Esophagus mucosa (tissue), 1 donor: ENCODE results near the gene GSPT1. TPM values are rescaled to one million over a fixed set of nuclear protein-coding genes. Genes with fewer than 3 reads are reported as not detected.
A peak's percentile ranks its signal among the peaks of the same experiment; 100 is the strongest.
"Not testable (repeated sequence)": the region's sequence is repeated elsewhere in the genome, so short reads cannot be mapped to it uniquely, and the experiment has no call there.

ENCODE experiments used
- ATAC-seq: fragments of 200-7000 bp; cut with Tn5 transposase; one replicate; pipeline ENCODE4 v1.9.1; 2020
- total RNA-seq: library from RNA; stranded (reverse); gene quantifications from one replicate; pipeline ENCODE4 v1.2.4, GENCODE V29; 2023
- donor health status: DM: yes; HTN: yes; CAD: no.

GSPT1 gene
- 110 TPM for total RNA-seq

DNA sequence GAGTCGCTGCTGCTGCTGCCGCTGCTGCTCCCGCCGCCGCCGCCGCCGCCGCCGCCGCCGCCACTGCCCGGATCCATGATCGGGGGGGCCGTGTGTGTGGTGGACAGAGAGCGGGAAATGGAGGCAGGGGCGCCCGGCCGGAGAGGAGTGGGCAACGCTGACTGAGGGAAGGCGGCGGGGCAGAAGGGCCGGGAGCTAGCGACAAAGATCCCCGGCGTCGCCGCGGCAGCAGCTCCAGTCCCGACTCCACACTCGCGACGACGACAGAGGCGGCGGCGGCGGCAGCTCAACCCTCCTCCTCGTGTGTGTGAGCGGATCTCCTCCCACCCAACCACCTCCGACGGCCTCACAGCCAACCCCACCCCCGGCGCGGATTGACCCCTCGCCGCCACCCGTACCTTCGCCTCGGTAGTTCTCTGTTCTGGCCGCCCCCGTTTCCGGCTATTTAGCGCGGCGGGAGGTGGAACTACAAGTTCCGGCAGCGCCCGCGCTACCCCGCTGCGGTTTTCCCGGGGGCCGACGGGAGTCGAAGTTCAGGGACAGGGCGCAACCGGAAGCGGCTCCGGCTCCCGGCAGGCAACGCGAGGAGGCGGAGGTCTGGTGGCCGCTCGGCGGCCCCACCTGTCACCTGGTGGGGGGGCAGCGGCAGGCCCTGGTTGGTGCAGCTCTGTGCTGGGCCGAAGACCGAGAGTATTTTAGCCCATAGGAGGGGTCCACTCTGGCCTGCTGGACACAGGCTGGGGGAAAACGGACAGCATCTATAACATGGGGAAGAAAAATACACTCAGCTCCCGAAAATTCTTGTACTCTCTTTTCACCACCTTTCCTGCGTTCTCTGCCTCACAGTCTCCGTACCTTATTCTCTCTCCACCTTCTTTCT is at the start of gene GSPT1:
Gene GSPT1 (minus strand): TSS at position 313 of the 880 bp plus-strand sequence. CDS start 236 bp downstream, at position 77.
- peak; percentile 95 for ATAC-seq

DNA sequence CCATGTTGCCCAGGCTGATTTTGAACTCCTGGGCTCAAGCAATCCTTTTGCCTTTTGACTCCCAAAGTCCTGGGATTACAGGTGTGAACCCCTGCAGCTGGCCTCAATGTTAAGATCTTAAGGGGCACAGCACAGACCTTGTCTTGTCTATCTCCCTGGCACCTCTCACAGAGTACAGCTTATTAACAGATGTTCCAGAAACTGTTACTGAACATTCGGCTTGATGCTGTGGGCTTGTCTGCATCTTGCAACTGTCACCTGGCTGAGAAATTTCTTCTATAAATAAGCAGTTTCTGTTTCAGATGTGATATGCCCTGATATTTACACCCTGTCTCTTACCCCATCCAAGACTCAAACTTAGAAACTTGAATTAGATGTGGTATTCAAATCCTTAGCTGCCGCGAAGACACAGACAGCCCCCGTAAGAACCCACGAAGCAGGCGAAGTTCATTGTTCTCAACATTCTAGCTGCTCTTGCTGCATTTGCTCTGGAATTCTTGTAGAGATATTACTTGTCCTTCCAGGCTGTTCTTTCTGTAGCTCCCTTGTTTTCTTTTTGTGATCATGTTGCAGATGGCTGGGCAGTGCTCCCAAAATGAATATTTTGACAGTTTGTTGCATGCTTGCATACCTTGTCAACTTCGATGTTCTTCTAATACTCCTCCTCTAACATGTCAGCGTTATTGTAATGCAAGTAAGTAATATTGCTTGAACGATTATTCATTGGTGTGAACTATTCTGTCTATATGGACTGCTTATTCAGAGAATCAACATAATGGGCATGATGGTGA is 49.2 kb upstream of the GSPT1 start, which contains the start of gene TNFRSF17:
Gene TNFRSF17 (plus strand): TSS at position 450 of the 791 bp plus-strand sequence. CDS start 115 bp downstream, at position 565.
- no peak for ATAC-seq

DNA sequence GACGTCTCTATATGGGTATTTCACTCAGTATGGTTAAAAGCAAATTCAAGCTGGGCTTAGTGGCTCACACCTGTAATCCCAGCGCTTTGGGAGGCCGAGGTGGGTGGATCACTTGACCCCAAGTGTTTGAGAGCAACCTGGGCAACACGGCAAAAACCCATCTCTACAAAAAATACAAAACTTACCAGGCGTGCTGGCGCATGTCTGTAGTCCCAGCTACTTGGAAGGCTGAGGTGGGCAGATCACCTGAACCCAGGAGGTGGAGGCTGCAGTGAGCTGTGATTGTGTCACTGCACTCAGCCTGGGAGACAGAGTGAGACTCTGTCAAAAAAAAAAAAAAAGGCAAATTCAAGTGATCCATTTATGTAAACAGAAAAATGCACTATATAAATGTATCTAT is 48.0 kb upstream of the GSPT1 start:
- ATAC-seq, result no peak

DNA sequence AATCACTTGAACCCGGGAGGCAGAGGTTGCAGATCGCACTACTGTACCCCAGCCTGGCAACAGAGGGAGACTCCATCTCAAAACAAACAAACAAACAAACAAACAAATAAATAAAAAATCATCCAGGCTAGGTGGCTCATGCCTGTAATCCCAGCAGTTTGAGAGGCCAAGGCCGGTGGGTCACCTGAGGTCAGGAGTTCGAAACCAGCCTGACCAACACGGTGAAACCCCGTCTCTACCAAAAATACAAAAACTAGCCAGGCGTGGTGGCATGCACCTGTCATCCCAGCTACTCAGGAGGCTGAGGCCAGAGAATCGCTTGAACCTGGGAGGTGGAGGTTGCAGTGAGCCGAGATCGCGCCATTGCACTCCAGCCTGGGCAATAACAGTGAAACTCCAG is 47.2 kb upstream of the GSPT1 start:
- ATAC-seq, result not testable (repeated sequence)

DNA sequence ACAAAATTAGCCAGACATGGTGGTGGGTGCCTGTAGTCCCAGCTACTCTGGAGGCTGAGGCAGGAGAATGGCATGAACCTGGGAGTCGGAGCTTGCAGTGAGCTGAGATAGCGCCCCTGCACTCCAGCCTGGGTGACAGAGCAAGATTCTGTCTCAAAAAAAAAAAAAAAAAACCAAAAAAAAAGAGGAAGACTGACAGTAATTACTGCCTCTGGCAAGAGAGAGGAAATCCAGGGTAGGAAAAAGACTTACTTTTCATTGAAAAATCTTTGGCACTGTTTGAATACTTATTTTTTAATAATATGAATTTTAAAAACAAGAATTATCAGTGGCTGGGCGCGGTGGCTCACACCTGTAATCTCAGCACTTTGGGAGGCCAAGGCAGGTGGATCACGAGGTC is 46.7 kb upstream of the GSPT1 start:
- not testable (repeated sequence) for ATAC-seq

DNA sequence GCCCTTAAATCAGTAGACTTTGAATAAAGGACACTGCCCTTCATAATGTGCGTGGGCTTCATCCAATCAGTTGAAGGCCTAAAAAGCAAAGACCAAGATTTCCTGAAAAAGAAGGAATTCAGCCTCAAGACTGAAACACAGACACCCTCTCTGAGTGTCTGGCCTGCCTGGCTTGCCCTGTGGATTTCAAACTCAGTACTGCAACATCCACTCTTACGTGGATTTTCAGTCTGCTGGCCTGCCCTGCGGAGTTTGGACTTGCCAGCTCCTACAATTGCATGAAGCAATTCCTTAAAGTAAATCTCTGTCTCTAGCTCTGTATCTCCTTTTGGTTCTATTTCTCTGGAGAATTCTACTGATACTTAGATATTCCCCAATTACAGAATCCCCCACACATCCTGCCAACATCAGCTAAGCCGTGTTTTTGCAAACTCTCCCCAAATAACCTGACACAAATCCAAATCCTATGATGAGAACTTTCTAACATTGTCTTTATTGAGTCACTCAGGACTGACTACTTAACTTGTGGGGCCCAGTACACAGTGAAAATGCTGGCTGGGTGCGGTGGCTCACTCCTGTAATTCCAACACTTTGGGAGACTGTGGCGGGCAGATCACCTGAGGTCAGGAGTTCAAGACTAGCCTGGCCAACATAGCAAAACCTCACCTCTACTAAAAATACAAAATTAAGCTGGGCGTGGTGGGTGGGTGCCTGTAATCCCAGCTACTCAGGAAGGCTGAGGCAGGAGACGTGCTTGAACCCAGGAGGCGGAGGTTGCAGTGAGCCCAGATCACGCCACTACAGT is 42.0 kb upstream of the GSPT1 start:
- ATAC-seq, result no peak

DNA sequence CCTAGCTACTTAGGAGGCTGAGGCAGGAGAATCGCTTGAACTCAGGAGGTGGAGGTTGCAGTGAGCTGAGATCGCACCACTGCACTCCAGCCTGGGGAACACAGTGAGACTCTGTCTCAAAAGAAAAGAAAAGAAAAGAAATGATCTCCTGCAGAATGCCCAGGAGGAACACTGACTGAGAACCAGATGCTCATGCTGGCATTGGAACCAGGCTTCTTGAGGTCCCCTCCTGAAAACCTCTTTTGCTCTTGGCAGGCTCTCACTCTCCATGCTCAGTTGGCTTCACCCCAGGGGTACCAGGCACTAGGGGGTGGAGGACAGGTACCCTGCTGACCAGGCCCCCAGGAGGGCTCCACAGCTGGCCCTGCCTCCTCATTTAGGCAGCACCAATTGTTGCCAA is 40.8 kb upstream of the GSPT1 start:
- ATAC-seq, result no peak

DNA sequence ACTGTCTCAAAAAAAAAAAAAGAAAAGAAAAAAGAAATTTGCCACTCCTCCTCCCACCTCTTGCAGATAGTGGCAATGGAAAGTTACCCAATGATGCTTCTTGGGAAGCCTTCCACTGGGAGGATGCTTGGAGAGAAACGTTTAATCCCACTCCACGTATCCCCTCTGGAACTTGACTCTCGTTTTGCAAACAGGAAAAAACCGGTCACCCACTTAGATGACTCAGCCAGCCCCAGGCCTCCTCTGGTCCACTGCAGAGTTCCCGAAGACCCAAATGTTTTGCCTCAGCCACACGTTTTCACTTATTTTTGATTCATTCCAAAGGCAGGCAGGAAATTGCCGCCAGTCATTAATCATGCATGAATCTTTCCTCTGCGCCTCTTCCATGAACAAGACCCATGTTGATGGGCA is 40.0 kb upstream of the GSPT1 start:
- peak; percentile 28 for ATAC-seq

DNA sequence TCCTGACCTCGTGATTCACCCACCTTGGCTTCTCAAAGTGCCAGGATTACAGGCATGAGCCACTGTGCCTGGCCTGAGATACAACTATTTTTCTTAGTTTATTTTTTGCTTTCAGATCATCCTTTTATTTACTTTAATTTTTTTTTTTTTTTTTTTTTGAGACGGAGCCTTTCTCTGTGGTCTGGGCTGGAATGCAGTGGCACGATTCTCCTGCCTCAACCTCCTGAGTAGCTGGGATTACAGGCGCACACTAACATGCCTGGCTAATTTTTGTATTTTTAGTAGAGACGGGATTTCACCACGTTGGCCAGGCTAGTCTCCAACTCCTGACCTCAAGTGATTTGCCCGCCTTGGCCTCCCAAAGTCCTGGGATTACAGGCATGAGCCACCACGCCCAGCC is 37.8 kb upstream of the GSPT1 start:
- not testable (repeated sequence) for ATAC-seq

DNA sequence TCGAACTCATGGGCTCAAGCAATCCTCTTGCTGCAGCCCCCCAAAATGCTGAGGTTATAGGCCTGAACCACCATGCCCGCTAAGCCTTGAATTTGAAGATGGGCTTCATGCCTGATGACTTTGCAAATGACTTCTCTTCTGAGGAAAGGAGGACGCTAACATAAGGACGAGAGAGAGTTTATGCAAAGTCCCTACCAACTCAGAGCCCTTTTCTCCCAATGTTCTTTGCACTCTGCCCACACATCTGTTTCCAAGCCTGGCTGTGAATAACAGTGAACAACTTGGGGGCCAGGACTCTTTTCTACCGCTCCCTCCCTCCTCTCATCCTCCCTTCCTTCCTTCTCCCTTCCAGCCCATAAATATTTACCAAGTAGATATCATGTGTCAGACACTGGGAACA is 34.6 kb upstream of the GSPT1 start:
- ATAC-seq, result no peak

DNA sequence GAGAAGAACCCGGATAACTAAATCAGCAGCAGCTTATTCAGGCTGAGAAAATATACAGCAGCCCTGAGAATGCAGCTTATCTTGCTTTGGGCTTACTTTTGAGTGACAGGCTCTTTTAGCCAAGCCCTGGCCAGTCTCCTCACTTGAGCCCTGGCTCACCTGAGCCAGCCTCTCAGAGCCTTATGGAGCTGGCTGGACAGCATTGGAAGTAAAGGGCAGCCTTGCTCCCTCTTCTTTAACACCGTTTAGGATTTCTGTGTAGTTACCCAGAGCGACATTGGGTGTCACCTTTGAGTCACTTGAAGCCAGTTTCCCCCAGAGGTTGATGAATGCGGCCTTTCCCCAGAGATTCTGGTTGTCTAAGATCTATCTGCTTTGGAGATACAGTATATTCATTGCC is 33.8 kb upstream of the GSPT1 start:
- peak; percentile 71 for ATAC-seq

DNA sequence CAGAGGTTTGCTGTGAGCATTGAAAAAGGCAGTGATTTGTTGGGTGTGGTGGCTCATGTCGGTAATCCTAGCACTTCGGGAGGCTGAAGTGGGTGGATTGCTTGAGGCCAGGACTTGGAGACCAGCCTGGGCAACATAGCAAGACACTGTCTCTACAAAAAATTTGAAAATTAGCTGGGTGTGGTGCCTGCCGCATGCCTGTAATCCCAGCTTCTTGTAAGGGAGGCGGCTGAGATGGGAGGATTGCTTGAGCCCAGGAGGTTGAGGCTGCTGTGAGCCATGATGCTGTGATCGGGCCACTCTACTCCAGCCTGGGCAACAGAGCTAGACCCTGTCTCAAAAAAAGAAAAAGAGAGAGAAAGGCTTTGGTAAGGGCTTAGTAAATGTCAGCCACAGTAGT is 33.1 kb upstream of the GSPT1 start:
- no peak for ATAC-seq

DNA sequence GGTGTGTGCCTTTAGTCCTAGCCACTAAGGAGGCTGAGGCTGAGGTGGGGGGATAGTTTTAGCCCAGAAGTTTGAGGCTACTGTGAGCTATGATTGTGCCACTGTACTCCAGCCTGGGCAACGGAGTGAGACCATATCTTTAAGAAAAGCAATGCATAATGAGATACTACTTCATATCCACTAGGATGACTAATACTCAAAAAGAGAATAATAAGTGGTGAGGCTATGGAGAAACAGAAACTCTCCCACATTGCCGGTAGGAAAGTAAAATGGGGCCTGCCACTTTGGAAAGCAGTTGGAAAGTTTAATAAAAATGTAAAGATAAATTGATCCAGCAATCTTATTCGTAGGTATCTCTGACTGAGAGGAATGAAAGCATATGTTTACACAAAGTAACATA is 30.7 kb upstream of the GSPT1 start:
- no peak for ATAC-seq

DNA sequence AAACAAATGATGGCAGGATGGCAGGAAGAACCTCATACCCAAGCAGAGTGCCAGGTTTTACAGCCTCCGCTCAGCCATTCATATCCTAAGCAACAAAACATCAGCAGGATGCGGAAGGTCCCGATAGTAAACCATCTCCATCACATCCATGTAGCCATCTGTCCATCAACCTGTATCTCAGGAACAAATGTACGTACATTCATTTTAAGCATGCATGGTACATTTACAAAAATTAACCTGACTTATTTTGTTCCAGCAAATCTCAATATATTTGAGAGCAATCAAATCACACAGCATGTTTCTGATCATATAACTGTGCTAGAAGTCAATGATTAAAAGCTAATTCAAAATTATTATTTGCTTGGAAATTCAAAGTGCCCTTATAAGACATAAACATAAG is 26.2 kb upstream of the GSPT1 start, which contains the start of gene NPIPB2:
Gene NPIPB2 (minus strand): TSS at position 101 of the 400 bp plus-strand sequence. CDS start 0 bp downstream, at position 101.
- ATAC-seq, result not testable (repeated sequence)

DNA sequence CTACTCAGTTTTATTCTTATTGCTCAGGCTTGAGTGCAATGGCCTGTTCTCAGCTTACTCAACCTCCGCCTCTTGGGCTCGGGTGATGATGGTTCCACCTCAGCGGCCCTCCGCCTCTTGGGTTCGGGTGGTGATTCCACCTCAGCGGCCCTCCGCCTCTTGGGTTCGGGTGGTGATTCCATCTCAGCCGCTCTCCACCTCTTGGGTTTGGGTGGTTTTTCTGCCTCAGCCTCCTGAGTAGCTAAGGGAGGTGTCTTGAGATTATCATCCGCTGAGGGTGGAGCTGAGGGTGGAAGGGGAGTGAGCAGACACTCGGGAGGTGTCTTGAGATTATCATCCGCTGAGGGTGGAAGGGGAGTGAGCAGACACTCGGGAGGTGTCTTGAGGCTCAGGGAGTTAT is 11.6 kb upstream of the GSPT1 start:
- not testable (repeated sequence) for ATAC-seq

DNA sequence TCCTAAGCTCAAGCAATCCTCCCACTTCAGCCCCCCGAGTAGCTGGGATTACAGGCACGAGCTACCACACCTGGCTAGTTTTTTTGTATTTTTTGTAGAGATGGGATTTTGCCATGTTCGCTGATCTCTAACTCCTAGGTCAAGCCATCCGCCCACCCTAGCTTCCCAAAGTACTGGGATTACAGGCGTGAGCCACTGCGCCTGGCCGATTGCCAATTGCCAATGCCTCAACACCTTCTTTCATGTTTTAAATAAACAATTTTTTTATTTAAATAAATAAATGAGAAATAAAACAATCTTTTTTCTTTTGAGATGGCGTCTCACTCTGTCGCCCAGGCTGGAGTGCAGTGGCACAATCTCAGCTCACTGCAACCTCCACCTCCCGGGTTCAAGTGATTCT is 8.3 kb upstream of the GSPT1 start:
- not testable (repeated sequence) for ATAC-seq

DNA sequence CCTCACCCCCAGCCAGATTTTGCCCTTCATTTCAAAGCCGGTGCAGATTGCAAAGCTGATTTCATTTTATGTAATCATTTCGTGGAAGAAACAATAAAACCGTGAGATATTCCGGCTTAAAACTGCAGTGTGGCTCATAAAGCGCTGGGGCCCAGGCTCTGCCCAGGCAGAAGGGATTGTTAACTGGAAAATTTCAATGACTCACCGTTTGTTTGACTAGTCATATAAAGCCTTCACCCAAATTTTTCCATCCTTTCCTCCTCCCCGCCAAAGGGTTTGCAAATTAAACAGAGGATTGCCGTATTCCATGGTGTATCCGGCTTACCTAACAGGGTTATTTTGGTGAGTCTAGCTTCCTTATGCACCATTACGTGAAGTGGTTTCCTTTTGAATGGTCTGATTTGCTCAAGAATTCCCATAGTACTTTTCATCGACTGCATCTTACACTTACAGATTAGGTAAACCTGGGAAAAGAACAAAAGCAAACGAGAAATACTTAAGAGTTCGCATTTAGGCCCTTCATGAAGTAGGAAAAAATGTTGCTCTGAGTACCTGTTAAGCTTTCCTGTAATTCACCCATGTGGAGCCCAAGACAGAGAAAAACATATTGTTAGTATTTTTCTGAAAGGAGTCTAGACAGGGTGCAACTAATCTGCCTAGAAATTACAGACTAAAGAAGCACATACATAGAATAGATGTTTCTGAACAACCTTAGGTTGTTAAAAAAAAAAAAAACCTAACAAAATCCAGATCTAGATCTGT is 949 bp upstream of the GSPT1 start:
- peak; percentile 64 for ATAC-seq

DNA sequence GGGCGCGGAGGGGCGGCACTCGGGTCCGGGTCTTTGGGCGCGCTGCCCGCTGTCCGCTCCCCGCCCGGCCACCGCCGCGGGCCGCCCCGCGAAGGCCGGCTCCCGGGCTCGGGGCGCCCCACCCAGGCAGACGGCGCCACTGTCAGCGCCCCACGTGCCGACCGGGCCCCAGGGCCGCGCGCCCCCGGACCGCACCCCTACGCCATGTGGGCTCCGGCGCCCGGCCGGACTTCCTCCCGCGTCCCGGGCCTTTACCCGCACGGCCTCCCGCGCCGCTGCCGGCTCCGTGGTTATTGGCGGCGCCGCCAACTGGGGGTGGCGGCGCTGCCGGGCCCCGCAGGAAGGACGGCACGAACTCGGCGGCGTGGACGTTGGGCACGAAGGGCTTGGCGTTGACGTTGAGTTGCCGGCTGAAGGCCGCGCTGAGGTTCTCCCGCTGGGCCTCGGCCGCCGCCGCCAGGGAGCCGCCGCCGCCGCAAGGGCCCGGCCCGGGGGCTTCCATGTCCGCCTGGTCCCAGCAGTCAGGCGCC is 577 bp downstream of the GSPT1 start:
- peak; percentile 53 for ATAC-seq

DNA sequence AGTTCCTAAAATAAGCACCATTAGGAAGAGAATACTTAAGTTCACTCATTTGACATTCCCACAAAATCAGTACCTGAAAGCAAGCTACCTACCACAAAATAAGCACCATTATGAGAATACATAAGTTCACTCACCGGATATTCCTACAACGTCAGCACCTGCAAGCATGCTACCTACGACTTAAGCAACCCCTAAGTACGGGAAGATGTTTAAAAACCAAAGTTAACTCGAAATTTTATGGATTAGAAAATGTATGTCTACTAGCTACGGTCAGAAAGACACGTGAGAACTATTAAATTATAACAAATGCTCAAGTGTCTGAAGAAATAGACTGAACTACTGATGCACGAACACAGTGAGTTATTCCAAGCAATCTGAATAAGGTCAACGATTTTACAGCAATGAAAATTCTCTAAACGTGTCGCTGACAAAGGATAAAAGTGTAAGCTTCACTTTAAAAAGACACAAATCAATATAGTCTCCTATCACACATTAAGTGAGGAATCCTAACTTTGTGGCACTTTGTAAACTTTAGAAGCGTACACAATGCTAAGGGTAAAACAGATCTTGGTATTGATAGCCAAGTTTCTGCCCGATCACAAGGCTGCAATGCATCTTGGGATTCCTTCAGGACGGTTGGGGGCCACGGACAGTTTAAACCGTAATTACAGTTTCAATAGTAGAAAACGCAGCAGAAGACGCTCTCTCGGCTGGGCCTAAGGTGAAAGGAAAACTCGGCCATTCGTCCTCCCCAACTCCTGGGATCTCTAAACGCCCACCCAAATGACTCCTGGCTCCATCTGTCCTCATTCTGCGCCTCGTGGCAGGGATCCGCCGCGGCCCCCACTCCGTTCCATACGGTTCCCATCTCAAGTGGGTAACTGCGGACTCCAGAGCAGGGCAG is 1.3 kb downstream of the GSPT1 start:
- no peak for ATAC-seq

DNA sequence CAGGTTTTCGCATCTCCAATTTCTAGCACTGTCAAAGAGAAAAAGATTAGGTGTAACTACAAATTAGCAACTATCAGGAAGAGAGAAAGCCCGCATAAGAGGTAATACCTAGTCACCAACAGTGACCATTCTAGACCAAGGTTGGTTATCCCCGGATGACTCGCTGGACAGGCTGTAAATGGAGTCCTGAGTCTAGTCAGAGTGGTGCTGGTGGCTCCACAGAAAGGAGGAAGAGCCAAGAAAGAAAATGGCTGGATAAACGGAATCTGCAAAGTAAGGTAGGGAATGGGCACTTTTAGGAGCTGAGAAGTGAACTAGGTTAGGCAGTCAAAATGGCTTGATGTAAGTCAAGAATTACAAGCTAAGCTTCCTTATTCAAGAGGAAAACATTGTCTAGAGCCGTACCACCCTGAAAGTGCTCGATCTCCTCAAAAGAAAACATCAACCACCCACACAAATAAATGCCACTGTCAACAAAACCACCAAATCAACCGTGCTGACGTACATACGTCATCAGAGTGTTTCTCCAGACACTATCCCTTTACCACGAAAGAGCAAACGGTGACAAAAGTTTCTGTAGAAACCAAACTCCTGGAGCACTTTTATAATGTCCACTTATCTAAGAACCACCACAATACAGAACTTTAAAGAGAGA is 2.2 kb downstream of the GSPT1 start:
- ATAC-seq, result no peak
